Stromal cell of bone marrow (primary cell): ENCODE results near the gene KRT37.

Experiments
- DNase-seq: peaks from one replicate; pipeline ENCODE4 v3.0.0-alpha.2; 2012; ENCODE audit warnings: low read depth

The KRT37 gene

GRCh38 chr17:41424111-41424635 lies at the start of gene KRT37:
KRT37 (minus strand) TSS chr17:41424585; CDS start chr17:41424523, 62 bp downstream.
- DNase-seq: no peak

GRCh38 chr17:41468346-41468745 lies 44.0 kb upstream of the KRT37 start:
- no peak for DNase-seq

GRCh38 chr17:41467561-41467960 lies 43.2 kb upstream of the KRT37 start:
- no peak for DNase-seq

- DNase-seq: no peak
Observed at GRCh38 chr17:41466988-41467387, 42.6 kb upstream of the KRT37 start, which contains the start of gene KRT32. KRT32 (minus strand) TSS chr17:41467386; CDS start chr17:41467325, 61 bp downstream.

- peak; percentile 95 for DNase-seq
Observed at GRCh38 chr17:41464682-41465081, 40.3 kb upstream of the KRT37 start.

- DNase-seq: no peak
Observed at GRCh38 chr17:41464173-41464572, 39.8 kb upstream of the KRT37 start.

- DNase-seq: no peak
Observed at GRCh38 chr17:41463746-41464145, 39.4 kb upstream of the KRT37 start.

- DNase-seq: no peak
Observed at GRCh38 chr17:41462705-41463104, 38.3 kb upstream of the KRT37 start.

- no peak for DNase-seq
Observed at GRCh38 chr17:41457676-41458075, 33.3 kb upstream of the KRT37 start.

GRCh38 chr17:41456204-41456603 lies 31.8 kb upstream of the KRT37 start:
- DNase-seq: no peak

GRCh38 chr17:41455236-41455635 lies 30.9 kb upstream of the KRT37 start:
- DNase-seq: peak; percentile 41

GRCh38 chr17:41453066-41453465 lies 28.7 kb upstream of the KRT37 start:
- no peak for DNase-seq

GRCh38 chr17:41452281-41452680 lies 27.9 kb upstream of the KRT37 start:
- DNase-seq: no peak

- no peak for DNase-seq
Observed at GRCh38 chr17:41451154-41451728, 26.9 kb upstream of the KRT37 start.

GRCh38 chr17:41449008-41449407 lies 24.6 kb upstream of the KRT37 start:
- DNase-seq: no peak

- DNase-seq: no peak
Observed at GRCh38 chr17:41448506-41448905, 24.1 kb upstream of the KRT37 start.

- DNase-seq: no peak
Observed at GRCh38 chr17:41446806-41447205, 22.4 kb upstream of the KRT37 start.

GRCh38 chr17:41444640-41445039 lies 20.3 kb upstream of the KRT37 start:
- no peak for DNase-seq

GRCh38 chr17:41444186-41444585 lies 19.8 kb upstream of the KRT37 start:
- DNase-seq: peak; percentile 36

- no peak for DNase-seq
Observed at GRCh38 chr17:41442739-41443138, 18.4 kb upstream of the KRT37 start.

GRCh38 chr17:41440531-41441033 lies 16.2 kb upstream of the KRT37 start, which contains the start of gene KRT38:
KRT38 (minus strand) TSS chr17:41440983; CDS start chr17:41440921, 62 bp downstream.
- no peak for DNase-seq

GRCh38 chr17:41439375-41439774 lies 15.0 kb upstream of the KRT37 start:
- no peak for DNase-seq

GRCh38 chr17:41437769-41438168 lies 13.4 kb upstream of the KRT37 start:
- no peak for DNase-seq

- no peak for DNase-seq
Observed at GRCh38 chr17:41437254-41437653, 12.9 kb upstream of the KRT37 start.
